Measurements from ENCODE around the gene HDAC3. TPM values are rescaled to one million over a fixed set of nuclear protein-coding genes. Genes with fewer than 3 reads are reported as not detected.

Gene HDAC3
- total RNA-seq, 1 experiment from 2014 or later = 96.3 TPM

DNA sequence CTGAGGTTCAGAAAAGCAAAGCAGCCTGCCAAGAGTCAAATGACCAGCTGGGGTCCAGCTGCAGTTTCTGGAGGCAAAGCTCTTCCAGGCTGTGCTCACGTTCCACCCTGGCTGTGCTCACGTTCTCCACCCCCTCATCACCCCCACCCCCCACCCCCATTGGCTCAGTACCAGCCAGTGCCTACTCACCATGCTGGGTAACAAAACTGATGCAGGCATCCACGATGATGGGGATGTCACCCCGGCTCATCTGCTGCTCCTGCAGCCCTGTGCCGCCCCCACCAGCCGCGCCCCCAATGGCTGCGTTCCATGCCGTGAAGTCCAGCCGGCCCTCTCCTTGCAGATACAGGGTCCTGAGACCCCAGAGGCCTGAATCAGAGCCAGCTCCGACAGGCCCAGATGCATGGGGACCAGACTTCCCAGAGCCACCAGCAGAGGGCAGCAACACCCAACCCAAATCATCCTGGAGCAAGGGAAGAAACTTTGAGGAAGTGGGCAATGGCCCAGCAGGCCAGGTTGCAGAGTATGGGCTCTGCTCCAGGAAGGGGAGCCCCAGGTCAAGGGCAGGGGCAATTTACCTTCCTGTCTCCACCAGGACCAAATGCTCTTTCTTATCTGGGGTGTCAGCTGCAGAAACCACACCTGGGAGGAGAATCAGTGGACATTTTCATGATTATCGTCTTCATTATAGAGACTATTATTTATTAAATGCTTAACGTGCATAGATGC is 28.2 kb upstream of the HDAC3 start:
- DNase-seq = peak; percentile 88
- TF ChIP-seq, protein P1, sequence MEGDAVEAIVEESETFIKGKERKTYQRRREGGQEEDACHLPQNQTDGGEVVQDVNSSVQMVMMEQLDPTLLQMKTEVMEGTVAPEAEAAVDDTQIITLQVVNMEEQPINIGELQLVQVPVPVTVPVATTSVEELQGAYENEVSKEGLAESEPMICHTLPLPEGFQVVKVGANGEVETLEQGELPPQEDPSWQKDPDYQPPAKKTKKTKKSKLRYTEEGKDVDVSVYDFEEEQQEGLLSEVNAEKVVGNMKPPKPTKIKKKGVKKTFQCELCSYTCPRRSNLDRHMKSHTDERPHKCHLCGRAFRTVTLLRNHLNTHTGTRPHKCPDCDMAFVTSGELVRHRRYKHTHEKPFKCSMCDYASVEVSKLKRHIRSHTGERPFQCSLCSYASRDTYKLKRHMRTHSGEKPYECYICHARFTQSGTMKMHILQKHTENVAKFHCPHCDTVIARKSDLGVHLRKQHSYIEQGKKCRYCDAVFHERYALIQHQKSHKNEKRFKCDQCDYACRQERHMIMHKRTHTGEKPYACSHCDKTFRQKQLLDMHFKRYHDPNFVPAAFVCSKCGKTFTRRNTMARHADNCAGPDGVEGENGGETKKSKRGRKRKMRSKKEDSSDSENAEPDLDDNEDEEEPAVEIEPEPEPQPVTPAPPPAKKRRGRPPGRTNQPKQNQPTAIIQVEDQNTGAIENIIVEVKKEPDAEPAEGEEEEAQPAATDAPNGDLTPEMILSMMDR (IDR thresholded peaks at IDR 0.05; ENCODE audit: unreplicated experiment) = peak; percentile 95
- no peaks in the 10 kb centered on the region for H3K4me1 Mint-ChIP-seq (ENCODE audit: low read depth, unreplicated experiment)
- CTCF ChIA-PET = interaction anchor here (0.6 to 1.7 kb wide), 9 partner anchors 17 to 1318 kb away, joined by 3 to 12 read pairs (median 3); partner anchors contain the start of genes ARAP3, DELE1, HBEGF and HDAC3
- no peak overlapping the region for H3K4me3 Mint-ChIP-seq (ENCODE audit: low read depth, unreplicated experiment)
- no peaks in the 10 kb centered on the region for H3K9me3 Mint-ChIP-seq (ENCODE audit: low read depth, unreplicated experiment)
- H3K27ac Mint-ChIP-seq (ENCODE audit: unreplicated experiment) = no peak overlapping the region
- BruUV-seq (replicated peaks) = no TSS peak
- no peaks in the 10 kb centered on the region for H3K27me3 Mint-ChIP-seq (ENCODE audit: unreplicated experiment)
- intact Hi-C loops (cut with micrococcal nuclease; ENCODE audit: unreplicated experiment) = loop anchor here (1.0 to 2.0 kb wide), 2 partner anchors 295 to 480 kb away; no protein-coding TSS in a partner anchor
- H3K36me3 Mint-ChIP-seq (ENCODE audit: insufficient read depth, unreplicated experiment) = peaks cover 5% of the 10 kb centered on the region

DNA sequence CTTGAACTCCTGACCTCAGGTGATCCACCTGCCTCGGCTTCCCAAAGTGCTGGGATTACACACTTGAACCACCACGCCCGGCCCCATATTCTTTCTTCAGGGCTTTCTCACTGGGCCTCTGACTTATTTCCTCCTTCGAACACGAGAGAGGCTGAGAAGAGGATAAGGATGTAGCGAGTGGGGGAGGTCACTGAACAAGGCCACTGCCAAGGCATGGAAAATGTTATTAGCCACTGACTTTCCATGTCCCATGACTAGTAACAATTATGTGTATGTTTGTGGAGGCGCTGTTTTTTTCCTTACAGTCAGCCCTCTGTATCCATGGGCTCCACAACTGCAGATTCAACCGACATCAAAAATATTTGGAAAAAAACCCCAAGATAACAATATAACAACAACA is 26.9 kb upstream of the HDAC3 start:
- Mint-ChIP-seq H3K27ac (ENCODE audit: unreplicated experiment) (no peak overlapping the region), H3K36me3 (ENCODE audit: insufficient read depth, unreplicated experiment) (peaks cover 5% of the 10 kb centered on the region), H3K27me3 (ENCODE audit: unreplicated experiment) (no peaks in the 10 kb centered on the region), H3K4me3 (ENCODE audit: low read depth, unreplicated experiment) (no peak overlapping the region), H3K9me3 (ENCODE audit: low read depth, unreplicated experiment) (peaks cover 4% of the 10 kb centered on the region), H3K4me1 (ENCODE audit: low read depth, unreplicated experiment) (no peaks in the 10 kb centered on the region)
- BruUV-seq (replicated peaks) = no TSS peak
- DNase-seq = no peak
- intact Hi-C loops (cut with micrococcal nuclease; ENCODE audit: unreplicated experiment) = no loop called here
- CTCF ChIA-PET = no interaction called here
- TF ChIP-seq, protein P1 (IDR thresholded peaks at IDR 0.05; ENCODE audit: unreplicated experiment) = no peak

DNA sequence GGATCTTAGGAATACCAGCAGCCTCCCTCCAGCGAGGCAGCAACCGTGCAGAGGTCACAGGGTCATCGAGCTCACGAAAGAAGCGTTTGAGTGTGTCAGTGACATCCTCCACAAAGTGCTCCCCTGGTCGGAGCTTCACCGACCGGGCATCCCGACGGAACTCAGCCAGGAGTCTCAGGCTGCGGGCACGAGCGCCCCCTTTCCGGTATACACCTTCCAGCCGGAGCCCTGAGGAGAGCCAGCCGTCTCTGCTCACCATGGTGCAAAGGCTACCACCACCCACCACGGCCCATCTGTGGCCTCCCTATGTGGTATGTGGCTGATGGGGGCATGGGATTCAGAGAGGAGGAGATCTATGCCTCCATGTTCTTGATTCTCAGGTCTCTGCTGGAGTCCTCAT is 25.4 kb upstream of the HDAC3 start:
- CTCF ChIA-PET = no interaction called here
- BruUV-seq (replicated peaks) = no TSS peak
- Mint-ChIP-seq H3K27me3 (ENCODE audit: unreplicated experiment) (no peaks in the 10 kb centered on the region), H3K9me3 (ENCODE audit: low read depth, unreplicated experiment) (peaks cover 4% of the 10 kb centered on the region), H3K27ac (ENCODE audit: unreplicated experiment) (no peak overlapping the region), H3K4me1 (ENCODE audit: low read depth, unreplicated experiment) (peaks cover 12% of the 10 kb centered on the region), H3K4me3 (ENCODE audit: low read depth, unreplicated experiment) (no peak overlapping the region), H3K36me3 (ENCODE audit: insufficient read depth, unreplicated experiment) (peaks cover 5% of the 10 kb centered on the region)
- DNase-seq = no peak
- TF ChIP-seq, protein P1 (IDR thresholded peaks at IDR 0.05; ENCODE audit: unreplicated experiment) = no peak
- intact Hi-C loops (cut with micrococcal nuclease; ENCODE audit: unreplicated experiment) = no loop called here

DNA sequence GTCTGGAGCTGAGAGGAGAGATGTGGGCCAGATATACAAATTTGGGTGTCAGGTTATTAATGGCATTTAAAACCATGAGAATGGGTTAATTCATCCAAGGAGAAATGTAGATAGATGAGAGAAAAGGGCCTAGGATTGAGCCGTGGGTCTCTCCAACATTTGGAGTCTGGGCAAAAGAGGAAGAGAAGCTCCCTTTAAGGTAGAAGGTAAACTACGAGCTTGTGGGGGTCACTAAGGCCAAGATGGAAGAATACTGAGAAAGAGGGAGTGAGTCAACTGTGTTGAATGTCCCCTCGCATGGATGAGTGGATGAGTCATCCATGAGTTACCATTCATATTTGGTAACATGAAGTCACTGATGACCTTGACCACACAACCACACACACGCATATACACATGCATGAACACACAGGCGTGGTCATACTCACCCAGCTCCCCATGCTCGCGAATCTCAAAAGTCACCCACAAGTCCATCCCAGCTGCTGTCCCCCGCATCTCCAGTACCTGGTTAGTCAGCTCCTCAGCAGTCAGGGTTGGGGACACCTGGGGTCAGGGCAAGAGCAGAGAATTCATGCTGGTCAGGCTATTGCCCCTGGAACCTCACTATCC is 21.4 kb upstream of the HDAC3 start:
- TF ChIP-seq, protein P1 (IDR thresholded peaks at IDR 0.05; ENCODE audit: unreplicated experiment) = no peak
- peaks cover 4% of the 10 kb centered on the region for H3K9me3 Mint-ChIP-seq (ENCODE audit: low read depth, unreplicated experiment)
- CTCF ChIA-PET = interaction anchor here (0.5 to 0.6 kb wide), 2 partner anchors 8 to 14 kb away, joined by 3 read pairs; no protein-coding TSS in a partner anchor
- no TSS peak for BruUV-seq (replicated peaks)
- no peaks in the 10 kb centered on the region for H3K27me3 Mint-ChIP-seq (ENCODE audit: unreplicated experiment)
- H3K36me3 Mint-ChIP-seq (ENCODE audit: insufficient read depth, unreplicated experiment) = peaks cover 4% of the 10 kb centered on the region
- peaks cover 12% of the 10 kb centered on the region for H3K4me1 Mint-ChIP-seq (ENCODE audit: low read depth, unreplicated experiment)
- no peak overlapping the region for H3K27ac Mint-ChIP-seq (ENCODE audit: unreplicated experiment)
- intact Hi-C loops (cut with micrococcal nuclease; ENCODE audit: unreplicated experiment) = no loop called here
- H3K4me3 Mint-ChIP-seq (ENCODE audit: low read depth, unreplicated experiment) = no peak overlapping the region
- DNase-seq = no peak
